Sigmoid colon (tissue), 7 donors: ENCODE results near the gene PAK6. TPM values are rescaled to one million over a fixed set of nuclear protein-coding genes. Genes with fewer than 3 reads are reported as not detected.
A peak's percentile ranks its signal among the peaks of the same experiment; 100 is the strongest.

Source experiments
- DNase-seq: peaks from one replicate; pipeline ENCODE4 v3.0.0-alpha.2; 2019
- H3K27ac ChIP-seq, 4 donors: fragments of 200-600 bp; sonication (generic); one replicate each; pipeline ENCODE4 v1.5.1; 2016 to 2019; ENCODE audit warnings: mild to moderate bottlenecking in 1 of 4
- H3K27me3 ChIP-seq, 3 donors: fragments of 200-600 bp; sonication (generic); one replicate each; pipeline ENCODE4 v1.5.1; 2019; ENCODE audit warnings: mild to moderate bottlenecking in 1 of 3
- H3K36me3 ChIP-seq, 4 donors: fragments of 200-600 bp; sonication (generic); one replicate each; pipeline ENCODE4 v1.5.1; 2016 to 2019
- H3K4me1 ChIP-seq, 4 donors: fragments of 200-600 bp; sonication (generic); one replicate each; pipeline ENCODE4 v1.5.1; 2017 to 2019
- H3K4me3 ChIP-seq, 4 donors: fragments of 200-600 bp; sonication (generic); one replicate each; pipeline ENCODE4 v1.5.1; 2017 to 2019; ENCODE audit warnings: mild to moderate bottlenecking in 2 of 4, moderate library complexity in 1 of 4
- H3K9me3 ChIP-seq, 4 donors: fragments of 200-600 bp in 3 of 4; sonication (generic) in 3 of 4; one replicate each; pipeline versions ENCODE4 v1.5.1 to v1.6.1; 2013 to 2019
- EP300 ChIP-seq, 4 donors: sonication (generic); formaldehyde crosslinking; IDR thresholded peaks; one replicate each; pipeline ENCODE4 v1.6.1; 2017; ENCODE audit warnings: antibody characterized with exemption in 4 of 4
- POLR2A ChIP-seq, 2 donors: fragments of 450-650 bp; IDR thresholded peaks; one replicate each; pipeline ENCODE4 v1.6.1; 2016; ENCODE audit warnings: antibody characterized with exemption in 2 of 2, mild to moderate bottlenecking in 2 of 2, moderate library complexity in 2 of 2
- POLR2AphosphoS5 ChIP-seq, 4 donors: sonication (generic); formaldehyde crosslinking; IDR thresholded peaks; one replicate each; pipeline ENCODE4 v1.6.1; 2017; ENCODE audit warnings: antibody characterized with exemption in 4 of 4
- WGBS, 2 donors: extraction: QIAGEN DNeasy Blood & Tissue Kit; methylation state at CpG; one replicate each; pipeline ENCODE4 v1.1.7; 2013; 5-methylcytosine and 5-hydroxymethylcytosine counted together
- intact Hi-C: fragments of 100-400 bp; cut with DNase I; formaldehyde crosslinking; loops from one replicate; pipeline ENCODE4 v1.15.1; 2023
- polyA plus RNA-seq, 3 donors: library from polyadenylated mRNA; stranded (reverse); fragments of 200-250 nt; gene quantifications; one replicate each; pipeline ENCODE4 v1.2.3, GENCODE V29; 2013
- total RNA-seq, 4 donors: library from RNA; depleted of rRNA; stranded (reverse); fragments of >200 nt; gene quantifications; one replicate each; pipeline ENCODE4 v1.1.0, GENCODE V29; 2016
- TF ChIP-seq, protein P1 (sequence below), 4 experiments: fragments of 450-650 bp in 3 of 4; fragments of 200-600 bp in 1 of 4; IDR thresholded peaks; one replicate each; pipeline ENCODE4 v1.5.1; 2016 to 2019; ENCODE audit warnings: antibody characterized with exemption in 4 of 4, mild to moderate bottlenecking in 3 of 4, moderate library complexity in 2 of 4
- donor health status: healthy with polysubstance abuse.
- donor health status: Bipolar disorder and iron deficiency.
- donor health status: healthy.

The PAK6 gene
- total and polyA plus RNA-seq, 7 donors = 0.33 to 3.0 (median 1.4) TPM

DNA sequence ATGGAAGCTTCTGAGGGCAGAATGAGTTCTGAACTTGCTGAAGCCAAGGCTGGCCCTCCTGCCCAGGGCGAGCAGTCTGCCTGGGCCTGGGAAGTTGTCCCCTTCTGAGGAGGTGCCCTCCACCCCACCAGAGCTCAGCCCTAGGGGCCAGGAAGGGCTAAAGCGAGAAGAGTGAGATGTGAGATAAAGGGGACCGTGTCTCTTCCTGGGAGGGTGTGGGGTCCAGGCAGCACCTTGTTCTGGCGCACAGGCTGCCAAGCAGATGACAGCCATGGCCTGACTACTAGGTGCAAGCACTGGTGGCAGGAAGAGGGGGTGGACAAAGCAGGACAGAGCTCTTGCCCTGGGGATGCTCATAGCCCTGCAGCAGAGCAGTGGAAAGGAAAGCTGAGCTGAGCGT is 3.7 kb downstream of the PAK6 start:
- H3K4me3 ChIP-seq = no peak overlapping the region
- H3K9me3 ChIP-seq = no peaks in the 10 kb centered on the region
- H3K4me1 ChIP-seq = peaks cover 0 to 12% (median 9%) of the 10 kb centered on the region in 4 donors
- no peaks in the 10 kb centered on the region for H3K36me3 ChIP-seq
- intact Hi-C loops = no loop called here
- TF ChIP-seq, protein P1, sequence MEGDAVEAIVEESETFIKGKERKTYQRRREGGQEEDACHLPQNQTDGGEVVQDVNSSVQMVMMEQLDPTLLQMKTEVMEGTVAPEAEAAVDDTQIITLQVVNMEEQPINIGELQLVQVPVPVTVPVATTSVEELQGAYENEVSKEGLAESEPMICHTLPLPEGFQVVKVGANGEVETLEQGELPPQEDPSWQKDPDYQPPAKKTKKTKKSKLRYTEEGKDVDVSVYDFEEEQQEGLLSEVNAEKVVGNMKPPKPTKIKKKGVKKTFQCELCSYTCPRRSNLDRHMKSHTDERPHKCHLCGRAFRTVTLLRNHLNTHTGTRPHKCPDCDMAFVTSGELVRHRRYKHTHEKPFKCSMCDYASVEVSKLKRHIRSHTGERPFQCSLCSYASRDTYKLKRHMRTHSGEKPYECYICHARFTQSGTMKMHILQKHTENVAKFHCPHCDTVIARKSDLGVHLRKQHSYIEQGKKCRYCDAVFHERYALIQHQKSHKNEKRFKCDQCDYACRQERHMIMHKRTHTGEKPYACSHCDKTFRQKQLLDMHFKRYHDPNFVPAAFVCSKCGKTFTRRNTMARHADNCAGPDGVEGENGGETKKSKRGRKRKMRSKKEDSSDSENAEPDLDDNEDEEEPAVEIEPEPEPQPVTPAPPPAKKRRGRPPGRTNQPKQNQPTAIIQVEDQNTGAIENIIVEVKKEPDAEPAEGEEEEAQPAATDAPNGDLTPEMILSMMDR (IDR thresholded peaks at IDR 0.05) = no peak
- TF ChIP-seq POLR2AphosphoS5 (IDR thresholded peaks at IDR 0.05) (no peak), POLR2A (IDR thresholded peaks at IDR 0.05) (no peak), EP300 (IDR thresholded peaks at IDR 0.05) (no peak)
- DNase-seq = peak; percentile 40
- peaks cover 0 to 21% (median 17%) of the 10 kb centered on the region in 3 donors for H3K27me3 ChIP-seq
- H3K27ac ChIP-seq = no peak overlapping the region
- 96% methylated on average over 5 of the region's 5 CpGs for WGBS, 2 donors

DNA sequence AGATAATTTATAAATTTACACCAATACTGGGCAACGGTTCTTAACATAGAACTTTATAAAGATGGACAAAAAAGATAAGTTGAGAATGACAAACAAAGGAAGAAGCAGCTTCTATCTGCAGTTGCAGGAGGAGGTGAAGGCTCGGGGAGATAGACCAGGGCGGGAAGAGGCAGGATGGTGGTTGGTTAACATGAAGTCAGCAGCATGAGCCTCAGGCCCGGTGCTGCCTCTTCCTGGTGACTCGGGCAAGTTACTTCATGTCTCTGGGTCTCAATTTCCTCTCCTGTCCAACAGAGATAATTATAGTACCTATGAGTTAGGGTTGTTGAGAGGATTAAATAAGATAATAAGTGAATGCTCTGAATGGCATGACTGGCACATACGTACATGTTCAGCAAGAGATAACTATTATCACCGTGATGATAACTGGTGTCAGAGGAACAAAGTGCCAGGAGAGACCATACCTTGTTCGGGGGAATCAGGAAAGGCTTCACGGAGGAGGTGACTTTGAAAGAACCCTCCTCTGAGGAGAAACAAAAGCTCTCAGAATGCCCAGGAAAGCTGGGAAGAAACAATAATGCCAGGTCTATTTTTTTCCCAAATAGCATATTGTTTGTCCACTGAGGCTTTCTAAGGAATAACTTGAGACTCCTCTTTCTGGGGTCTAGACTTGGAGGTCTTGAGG is 4.4 kb downstream of the PAK6 start:
- Histone ChIP-seq H3K27ac (no peak overlapping the region), H3K27me3 (peaks cover 0 to 21% (median 17%) of the 10 kb centered on the region in 3 donors), H3K4me1 (peaks cover 0 to 12% (median 9%) of the 10 kb centered on the region in 4 donors), H3K36me3 (no peaks in the 10 kb centered on the region), H3K4me3 (no peak overlapping the region), H3K9me3 (no peaks in the 10 kb centered on the region)
- TF ChIP-seq EP300 (IDR thresholded peaks at IDR 0.05) (no peak), POLR2AphosphoS5 (IDR thresholded peaks at IDR 0.05) (no peak), POLR2A (IDR thresholded peaks at IDR 0.05) (no peak)
- TF ChIP-seq, protein P1 (IDR thresholded peaks at IDR 0.05) = no peak
- peak; percentile 33 for DNase-seq
- WGBS, 2 donors = 88% methylated on average over 9 of the region's 9 CpGs
- intact Hi-C loops = no loop called here

DNA sequence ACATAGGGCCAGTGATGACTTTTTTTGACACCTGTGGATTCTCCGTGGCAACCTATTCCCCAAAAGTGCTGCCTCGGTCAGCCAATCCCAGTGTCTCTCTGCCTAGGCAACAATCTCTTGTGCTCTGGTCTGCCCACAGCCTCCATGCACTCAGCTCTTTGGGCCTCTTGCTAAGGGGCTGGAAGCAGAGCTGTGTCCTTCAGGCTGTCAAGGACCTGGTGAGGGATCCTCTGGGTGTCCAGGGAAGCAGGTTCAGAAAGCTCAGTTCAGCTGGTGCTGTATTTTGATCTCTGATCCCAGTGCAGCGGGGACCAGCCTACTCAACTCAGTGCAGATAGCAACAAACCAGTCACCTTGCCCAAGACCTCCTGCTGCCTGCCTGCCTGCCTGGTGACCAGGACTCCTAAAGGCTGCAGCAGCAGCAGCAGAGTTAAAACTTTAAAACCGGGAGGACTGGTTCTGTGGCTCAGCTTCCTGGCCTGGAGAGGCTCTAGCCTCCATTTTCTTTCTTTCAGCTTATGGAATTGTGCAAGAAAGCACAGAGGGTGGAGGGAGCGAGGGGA is 6.2 kb downstream of the PAK6 start:
- DNase-seq = peak; percentile 40
- H3K27ac ChIP-seq = no peak overlapping the region
- TF ChIP-seq POLR2A (IDR thresholded peaks at IDR 0.05) (no peak), POLR2AphosphoS5 (IDR thresholded peaks at IDR 0.05) (no peak), EP300 (IDR thresholded peaks at IDR 0.05) (no peak)
- TF ChIP-seq, protein P1 (IDR thresholded peaks at IDR 0.05) = no peak
- H3K4me1 ChIP-seq = no peaks in the 10 kb centered on the region
- H3K27me3 ChIP-seq = peaks cover 0 to 3% (median 1%) of the 10 kb centered on the region in 3 donors
- H3K4me3 ChIP-seq = no peak overlapping the region
- no peaks in the 10 kb centered on the region for H3K9me3 ChIP-seq
- no peaks in the 10 kb centered on the region for H3K36me3 ChIP-seq
- 65 to 79% methylated on average over 5 of the region's 5 CpGs for WGBS, 2 donors
- intact Hi-C loops = no loop called here

DNA sequence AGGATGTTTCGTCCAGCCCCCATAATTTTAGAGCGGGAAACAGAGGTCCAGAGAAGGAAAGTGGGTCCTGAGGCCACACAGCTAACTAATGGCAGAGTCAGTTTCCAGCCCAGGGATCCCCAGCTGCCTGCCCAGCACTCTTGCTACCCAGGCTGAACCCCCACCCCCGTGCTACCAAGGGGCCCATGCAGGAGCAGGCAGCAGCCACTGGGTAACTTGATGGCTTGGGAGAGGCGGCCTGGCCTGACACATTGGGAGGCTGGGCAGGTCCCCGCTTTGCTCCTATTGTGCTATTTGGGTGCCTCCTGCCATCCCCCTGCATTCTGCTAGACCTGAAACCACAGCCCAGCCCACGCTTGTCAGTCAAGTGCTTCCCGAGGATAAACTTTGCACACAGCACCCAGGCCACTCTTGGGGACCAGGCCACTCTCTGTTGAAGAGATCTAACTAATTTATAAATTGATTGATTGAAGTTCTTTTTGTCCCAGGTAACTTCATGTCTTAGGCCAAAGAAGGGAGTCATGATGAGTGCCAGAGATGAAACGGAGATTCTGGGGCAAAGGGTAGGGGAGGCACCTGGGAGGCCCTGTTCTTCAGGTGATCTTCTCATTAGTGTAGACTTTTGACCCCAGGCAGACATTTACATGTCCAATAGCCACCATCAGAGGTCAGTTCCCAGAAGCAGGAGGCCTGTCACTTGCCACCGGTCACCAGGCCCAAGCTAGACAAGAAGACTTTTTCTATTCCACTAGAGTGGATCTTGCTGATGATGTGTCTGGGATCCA is 7.0 kb downstream of the PAK6 start:
- Histone ChIP-seq H3K27me3 (no peaks in the 10 kb centered on the region), H3K36me3 (no peaks in the 10 kb centered on the region), H3K4me3 (no peak overlapping the region), H3K9me3 (no peaks in the 10 kb centered on the region), H3K27ac (no peak overlapping the region), H3K4me1 (no peaks in the 10 kb centered on the region)
- TF ChIP-seq POLR2A (IDR thresholded peaks at IDR 0.05) = no peak
- peak; percentile 41 for DNase-seq
- intact Hi-C loops = no loop called here
- WGBS, 2 donors = 88 to 89% methylated on average over 9 of the region's 9 CpGs
